CD14-positive monocyte (primary cell): ENCODE measurements around the gene DNM2. TPM values are rescaled to one million over a fixed set of nuclear protein-coding genes. Genes with fewer than 3 reads are reported as not detected.

Experiments
- DNase-seq, 3 donors: peaks; one replicate each; pipeline ENCODE4 v3.0.0-alpha.2; 2011 to 2022
- H2AFZ ChIP-seq: 2 replicates; pipeline ENCODE4 v1.6.0; 2012; ENCODE audit warnings: mild to moderate bottlenecking, low read depth, low read length, inconsistent platforms; ENCODE audit not compliant: insufficient read depth, poor library complexity, severe bottlenecking
- H3K27ac ChIP-seq, 2 donors: 1 replicate in 1 of 2; 2 replicates in 1 of 2; pipeline ENCODE4 v1.5.1; 2012 to 2013; ENCODE audit warnings: low read length in 2 of 2, control low read depth in 1 of 2, inconsistent platforms in 1 of 2, low read depth in 1 of 2, mild to moderate bottlenecking in 1 of 2
- H3K27me3 ChIP-seq, 2 donors: one replicate each; pipeline versions ENCODE4 v1.6.0 to v1.6.1; 2011 to 2013; ENCODE audit warnings: low read length in 2 of 2; ENCODE audit not compliant: control insufficient read depth in 2 of 2, insufficient read depth in 2 of 2
- H3K36me3 ChIP-seq, 2 donors: replicated peaks in 1 of 2; 1 replicate in 1 of 2; 2 replicates in 1 of 2; pipeline versions ENCODE4 v1.5.1 to v1.6.1; 2012 to 2013; ENCODE audit warnings: low read length in 2 of 2, control low read depth in 1 of 2, inconsistent platforms in 1 of 2, mild to moderate bottlenecking in 1 of 2; ENCODE audit not compliant: insufficient read depth in 2 of 2, control insufficient read depth in 1 of 2
- H3K4me1 ChIP-seq, 2 donors: 1 replicate in 1 of 2; 2 replicates in 1 of 2; pipeline versions ENCODE4 v1.5.1 to v1.6.1; 2012 to 2013; ENCODE audit warnings: low read length in 2 of 2, control low read depth in 1 of 2, inconsistent platforms in 1 of 2, mild to moderate bottlenecking in 1 of 2, moderate library complexity in 1 of 2; ENCODE audit not compliant: insufficient read depth in 2 of 2, control insufficient read depth in 1 of 2
- H3K4me2 ChIP-seq: replicated peaks from 2 replicates; pipeline ENCODE3; 2012; ENCODE audit warnings: low read length, moderate library complexity, mild to moderate bottlenecking; ENCODE audit not compliant: poor library complexity, severe bottlenecking; ENCODE audit errors: extremely low read depth
- H3K4me3 ChIP-seq, 3 experiments: fragments of 200-600 bp in 1 of 3; sonication (generic) in 1 of 3; replicated peaks in 1 of 3; 1 replicate in 2 of 3; 2 replicates in 1 of 3; pipeline ENCODE4 v1.5.1; 2011 to 2013; ENCODE audit warnings: low read length in 3 of 3, mild to moderate bottlenecking in 3 of 3, control low read depth in 2 of 3, low read depth in 2 of 3, inconsistent platforms in 1 of 3, moderate library complexity in 1 of 3
- H3K79me2 ChIP-seq: 2 replicates; pipeline ENCODE4 v1.6.0; 2012; ENCODE audit warnings: mild to moderate bottlenecking, control low read depth, inconsistent platforms, low read length, moderate library complexity; ENCODE audit not compliant: insufficient read depth
- H3K9ac ChIP-seq: 2 replicates; pipeline ENCODE4 v1.6.0; 2017; ENCODE audit warnings: low read length, mild to moderate bottlenecking; ENCODE audit not compliant: insufficient read depth, poor library complexity, severe bottlenecking
- H3K9me3 ChIP-seq, 2 donors: replicated peaks in 1 of 2; 1 replicate in 1 of 2; 2 replicates in 1 of 2; pipeline versions ENCODE4 v1.5.1 to v1.6.1; 2012 to 2013; ENCODE audit warnings: low read length in 2 of 2, control low read depth in 1 of 2; ENCODE audit not compliant: control insufficient read depth in 1 of 2, insufficient read depth in 1 of 2
- H4K20me1 ChIP-seq: 2 replicates; pipeline ENCODE4 v1.6.0; 2012; ENCODE audit warnings: mild to moderate bottlenecking, low read length, control low read depth, moderate library complexity; ENCODE audit not compliant: insufficient read depth
- H3K27ac Mint-ChIP-seq, 7 donors: one replicate each; pipeline ENCODE4 v1.8.0; 2020; ENCODE audit warnings: mild to moderate bottlenecking in 7 of 7, mixed read lengths in 7 of 7, moderate library complexity in 6 of 7, inconsistent platforms in 2 of 7
- H3K27me3 Mint-ChIP-seq, 3 donors: one replicate each; pipeline ENCODE4 v1.8.0; 2021 to 2022; ENCODE audit warnings: low read depth in 3 of 3, mild to moderate bottlenecking in 3 of 3, mixed read lengths in 3 of 3, moderate library complexity in 3 of 3, inconsistent platforms in 1 of 3
- H3K36me3 Mint-ChIP-seq, 2 donors: one replicate each; pipeline ENCODE4 v1.8.0; 2020; ENCODE audit warnings: mixed read lengths in 2 of 2, inconsistent platforms in 1 of 2, mild to moderate bottlenecking in 1 of 2
- H3K4me1 Mint-ChIP-seq: one replicate; pipeline ENCODE4 v1.8.0; 2020; ENCODE audit warnings: mild to moderate bottlenecking, mixed read lengths
- H3K4me3 Mint-ChIP-seq, 2 donors: one replicate each; pipeline ENCODE4 v1.8.0; 2020; ENCODE audit warnings: mild to moderate bottlenecking in 2 of 2, mixed read lengths in 2 of 2, moderate library complexity in 1 of 2
- H3K9me3 Mint-ChIP-seq, 7 donors: one replicate each; pipeline ENCODE4 v1.8.0; 2020 to 2022; ENCODE audit warnings: mixed read lengths in 7 of 7, mild to moderate bottlenecking in 6 of 7, moderate library complexity in 6 of 7, inconsistent platforms in 2 of 7
- CTCF ChIP-seq: fragments of 200-600 bp; IDR thresholded peaks from one replicate; pipeline ENCODE4 v1.8.0; 2022; ENCODE audit warnings: antibody characterized with exemption, mild to moderate bottlenecking
- WGBS: methylation state at CpG from one replicate; pipeline ENCODE4 v1.1.5; 2013; ENCODE audit warnings: missing lambda C conversion rate; ENCODE audit not compliant: insufficient coverage; 5-methylcytosine and 5-hydroxymethylcytosine counted together
- intact Hi-C, 2 donors: fragments of 100-400 bp; cut with micrococcal nuclease; formaldehyde crosslinking; loops; one replicate each; pipeline versions ENCODE4 v1.15.0 to v1.15.1; 2023
- polyA plus RNA-seq, 3 donors: library from polyadenylated mRNA; depleted of rRNA in 1 of 3; unstranded in 2 of 3; stranded (reverse) in 1 of 3; fragments of 300-500 nt in 2 of 3; fragments of >200 nt in 1 of 3; fragmentation: Illumina TruSeq in 2 of 3; gene quantifications; 1 replicate in 2 of 3; 2 replicates in 1 of 3; pipeline ENCODE4 v1.2.3, GENCODE V29; 2012 to 2021

Gene DNM2
- polyA plus RNA-seq, 3 donors, result 53.0 to 186 (median 69.5) TPM

- Histone ChIP-seq H2AFZ (no peak overlapping the region), H3K9me3 (no peaks in the 10 kb centered on the region), H3K4me1 (peaks cover 42% of the 10 kb centered on the region in 2 donors), H3K4me3 (no peak overlapping the region), H3K9ac (no peak overlapping the region), H3K79me2 (peaks cover 21% of the 10 kb centered on the region), H4K20me1 (no peaks in the 10 kb centered on the region), H3K36me3 (peaks cover 45 to 59% of the 10 kb centered on the region in 2 donors), H3K4me2 (no peak overlapping the region), H3K27me3 (no peaks in the 10 kb centered on the region), H3K27ac (peak overlapping the region in 1 of 2 donors; percentile 89)
- intact Hi-C loops, result no loop called here
- 96% methylated on average over 9 of the region's 11 CpGs for WGBS
- Mint-ChIP-seq H3K36me3 (peaks cover 49 to 74% of the 10 kb centered on the region in 2 donors), H3K9me3 (peaks cover 0 to 9% (median 0%) of the 10 kb centered on the region in 7 donors), H3K27me3 (no peaks in the 10 kb centered on the region), H3K4me1 (peaks cover 41% of the 10 kb centered on the region), H3K27ac (peak overlapping the region in 6 of 7 donors; percentile 43 to 80 (median 72)), H3K4me3 (no peak overlapping the region)
- peak in 1 of 3 donors; percentile 2 for DNase-seq
- TF ChIP-seq CTCF, result no peak
Measured at GRCh38 chr19:10816691-10817090, 98.8 kb downstream of the DNM2 start.

GRCh38 chr19:10817291-10818038 lies 99.6 kb downstream of the DNM2 start:
- Mint-ChIP-seq H3K4me3 (no peak overlapping the region), H3K9me3 (peaks cover 0 to 9% (median 0%) of the 10 kb centered on the region in 7 donors), H3K36me3 (peaks cover 55 to 82% of the 10 kb centered on the region in 2 donors), H3K4me1 (peaks cover 34% of the 10 kb centered on the region), H3K27me3 (no peaks in the 10 kb centered on the region), H3K27ac (peak overlapping the region in 2 of 7 donors; percentile 72 to 78)
- Histone ChIP-seq H3K79me2 (peaks cover 17% of the 10 kb centered on the region), H3K27ac (no peak overlapping the region), H3K9me3 (no peaks in the 10 kb centered on the region), H4K20me1 (no peaks in the 10 kb centered on the region), H3K36me3 (peaks cover 52 to 66% of the 10 kb centered on the region in 2 donors), H3K27me3 (no peaks in the 10 kb centered on the region), H3K4me1 (peaks cover 34% of the 10 kb centered on the region in 2 donors), H3K4me2 (no peak overlapping the region), H3K4me3 (no peak overlapping the region), H3K9ac (no peak overlapping the region), H2AFZ (no peak overlapping the region)
- intact Hi-C loops, result no loop called here
- 99% methylated on average over 33 of the region's 42 CpGs for WGBS
- no peak for TF ChIP-seq CTCF
- no peak for DNase-seq
